Measurements from ENCODE around the gene GAS1.

Gene GAS1

GRCh38 chr9:86926145-86926544 lies 21.2 kb downstream of the GAS1 start:
- TF ChIP-seq CTCF (IDR thresholded peaks at IDR 0.05; ENCODE audit: low read depth, low read length) = no peak
- no peaks in the 10 kb centered on the region for H3K27me3 ChIP-seq
- no peaks in the 10 kb centered on the region for H3K36me3 ChIP-seq
- DNase-seq = no peak
- no peaks in the 10 kb centered on the region for H3K9me3 ChIP-seq
- H3K4me1 ChIP-seq = no peaks in the 10 kb centered on the region
- no peak overlapping the region for H3K4me3 ChIP-seq (ENCODE audit: low read depth, low read length)

GRCh38 chr9:86925686-86926085 lies 21.6 kb downstream of the GAS1 start:
- Histone ChIP-seq H3K9me3 (no peaks in the 10 kb centered on the region), H3K27me3 (no peaks in the 10 kb centered on the region), H3K4me1 (no peaks in the 10 kb centered on the region), H3K36me3 (no peaks in the 10 kb centered on the region), H3K4me3 (ENCODE audit: low read depth, low read length) (no peak overlapping the region)
- no peak for DNase-seq
- no peak for TF ChIP-seq CTCF (IDR thresholded peaks at IDR 0.05; ENCODE audit: low read depth, low read length)

GRCh38 chr9:86924206-86924605 lies 23.1 kb downstream of the GAS1 start:
- H3K4me3 ChIP-seq (ENCODE audit: low read depth, low read length) = no peak overlapping the region
- DNase-seq = no peak
- no peaks in the 10 kb centered on the region for H3K9me3 ChIP-seq
- H3K36me3 ChIP-seq = no peaks in the 10 kb centered on the region
- TF ChIP-seq CTCF (IDR thresholded peaks at IDR 0.05; ENCODE audit: low read depth, low read length) = no peak
- no peaks in the 10 kb centered on the region for H3K4me1 ChIP-seq
- H3K27me3 ChIP-seq = no peaks in the 10 kb centered on the region

- no peaks in the 10 kb centered on the region for H3K4me1 ChIP-seq
- no peak for TF ChIP-seq CTCF (IDR thresholded peaks at IDR 0.05; ENCODE audit: low read depth, low read length)
- no peaks in the 10 kb centered on the region for H3K36me3 ChIP-seq
- no peak overlapping the region for H3K4me3 ChIP-seq (ENCODE audit: low read depth, low read length)
- DNase-seq = no peak
- H3K9me3 ChIP-seq = no peaks in the 10 kb centered on the region
- H3K27me3 ChIP-seq = no peaks in the 10 kb centered on the region
Observed at GRCh38 chr9:86921151-86921923, 26.0 kb downstream of the GAS1 start.

GRCh38 chr9:86918556-86918955 lies 28.8 kb downstream of the GAS1 start:
- H3K4me1 ChIP-seq = no peaks in the 10 kb centered on the region
- H3K27me3 ChIP-seq = no peaks in the 10 kb centered on the region
- no peak for TF ChIP-seq CTCF (IDR thresholded peaks at IDR 0.05; ENCODE audit: low read depth, low read length)
- no peak overlapping the region for H3K4me3 ChIP-seq (ENCODE audit: low read depth, low read length)
- H3K9me3 ChIP-seq = no peaks in the 10 kb centered on the region
- H3K36me3 ChIP-seq = no peaks in the 10 kb centered on the region
- no peak for DNase-seq

GRCh38 chr9:86912210-86912609 lies 35.1 kb downstream of the GAS1 start:
- H3K36me3 ChIP-seq = no peaks in the 10 kb centered on the region
- TF ChIP-seq CTCF (IDR thresholded peaks at IDR 0.05; ENCODE audit: low read depth, low read length) = no peak

More at GRCh38 chr9:86912210-86912609, 35.1 kb downstream of the GAS1 start:
- H3K4me1 ChIP-seq = no peaks in the 10 kb centered on the region
- no peaks in the 10 kb centered on the region for H3K9me3 ChIP-seq
- no peak for DNase-seq
- H3K27me3 ChIP-seq = no peaks in the 10 kb centered on the region; the same call in 1 of the 2 replicates
- H3K4me3 ChIP-seq (ENCODE audit: low read depth, low read length) = no peak overlapping the region
